Endometrium (tissue), 2 donors: ENCODE results near the gene FMNL1.
"Not testable (repeated sequence)": the region's sequence is repeated elsewhere in the genome, so short reads cannot be mapped to it uniquely, and the experiment has no call there.

Source experiments
- FAIRE-seq: peaks from 2 replicates; lab custom pipeline; 2012; peaks lifted over from hg19 to GRCh38; lab: Jason Lieb, UNC
- donor health status: control.
- donor health status: control.

Gene FMNL1

DNA sequence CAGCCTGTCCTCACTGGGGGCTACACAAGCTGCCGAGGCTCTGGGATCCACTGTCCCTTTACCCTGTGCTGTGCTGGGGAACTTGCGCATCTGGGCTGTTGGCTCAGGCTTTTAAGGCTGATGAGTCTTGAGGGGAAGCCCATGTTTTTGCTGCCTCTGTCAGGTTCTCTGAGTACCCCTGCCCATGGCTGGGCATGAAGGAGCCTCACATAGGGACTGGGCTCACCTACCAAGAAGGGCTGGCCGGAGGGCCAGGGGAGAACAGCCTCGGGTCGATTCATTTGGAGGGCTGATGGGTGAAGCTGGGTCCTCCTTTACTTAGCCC, 14.6 kb downstream of the FMNL1 start:
- no peak for FAIRE-seq

DNA sequence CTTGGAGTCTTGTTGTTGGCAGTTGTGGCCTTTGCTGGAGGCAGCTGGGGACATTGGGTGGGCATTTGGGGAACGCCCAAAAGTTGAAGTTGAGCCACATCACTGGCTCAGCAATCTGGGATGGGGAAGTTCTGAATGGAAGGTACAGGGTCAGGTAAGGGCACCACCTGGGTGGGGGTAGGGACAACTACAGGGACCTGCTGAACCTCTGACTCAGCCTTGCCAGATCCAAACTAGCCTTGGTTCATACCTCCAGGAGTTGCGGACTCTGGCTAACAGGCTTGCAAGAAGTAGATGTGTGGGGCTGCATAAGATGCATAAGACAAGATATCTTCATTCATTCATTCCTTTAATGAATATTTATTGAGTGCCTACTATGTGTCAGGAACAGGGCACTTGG, 16.0 kb downstream of the FMNL1 start:
- FAIRE-seq: no peak

DNA sequence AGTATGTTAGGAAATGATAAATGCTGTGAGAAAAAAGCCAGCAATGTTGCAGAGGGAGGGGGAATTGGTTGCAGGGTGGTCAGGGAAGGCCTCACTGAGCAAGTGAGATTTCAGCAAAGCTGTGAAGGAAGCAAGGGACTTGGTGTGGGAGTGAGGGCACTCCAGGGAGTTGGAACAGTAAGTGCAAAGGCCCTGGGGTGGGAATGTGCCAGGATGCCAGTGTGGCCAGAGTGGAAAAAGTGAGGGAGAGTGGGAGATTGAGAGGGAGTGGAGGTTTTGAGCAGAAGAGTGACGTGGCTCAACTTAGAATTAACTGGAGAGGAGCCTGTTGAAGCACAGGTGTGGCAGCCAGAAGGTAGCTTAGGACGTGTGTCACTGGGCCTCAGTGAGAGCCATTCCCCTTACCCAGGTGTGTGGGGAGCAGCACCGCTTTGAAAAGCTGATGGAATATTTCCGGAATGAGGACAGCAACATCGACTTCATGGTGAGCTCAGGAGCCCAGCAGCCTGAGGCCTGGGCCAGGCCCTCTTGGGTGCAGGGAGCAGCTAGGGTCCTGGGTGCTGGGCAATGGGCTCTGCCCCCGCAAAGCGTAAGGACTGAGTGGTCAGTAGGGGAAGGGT, 16.6 kb downstream of the FMNL1 start:
- no peak for FAIRE-seq

DNA sequence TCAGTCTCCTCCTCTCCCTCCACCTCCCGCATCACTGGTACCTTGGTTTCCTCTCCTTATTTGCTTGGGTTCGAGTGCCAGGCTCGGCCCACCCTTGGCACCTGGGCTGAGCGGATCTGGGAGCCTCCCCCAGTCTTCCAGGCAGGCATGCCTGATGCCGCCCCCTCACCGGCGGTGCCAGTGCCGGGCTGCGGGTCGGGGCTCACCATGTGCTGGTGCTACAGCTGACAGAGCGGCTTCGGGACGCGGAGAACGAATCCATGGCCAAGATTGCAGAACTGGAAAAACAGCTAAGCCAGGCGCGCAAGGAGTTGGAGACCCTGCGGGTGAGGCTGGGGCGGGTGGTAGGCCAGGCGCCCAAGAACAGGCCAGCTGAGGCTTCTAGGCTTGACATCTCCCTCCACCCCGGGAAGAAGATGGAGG, 19.2 kb downstream of the FMNL1 start:
- FAIRE-seq: no peak

DNA sequence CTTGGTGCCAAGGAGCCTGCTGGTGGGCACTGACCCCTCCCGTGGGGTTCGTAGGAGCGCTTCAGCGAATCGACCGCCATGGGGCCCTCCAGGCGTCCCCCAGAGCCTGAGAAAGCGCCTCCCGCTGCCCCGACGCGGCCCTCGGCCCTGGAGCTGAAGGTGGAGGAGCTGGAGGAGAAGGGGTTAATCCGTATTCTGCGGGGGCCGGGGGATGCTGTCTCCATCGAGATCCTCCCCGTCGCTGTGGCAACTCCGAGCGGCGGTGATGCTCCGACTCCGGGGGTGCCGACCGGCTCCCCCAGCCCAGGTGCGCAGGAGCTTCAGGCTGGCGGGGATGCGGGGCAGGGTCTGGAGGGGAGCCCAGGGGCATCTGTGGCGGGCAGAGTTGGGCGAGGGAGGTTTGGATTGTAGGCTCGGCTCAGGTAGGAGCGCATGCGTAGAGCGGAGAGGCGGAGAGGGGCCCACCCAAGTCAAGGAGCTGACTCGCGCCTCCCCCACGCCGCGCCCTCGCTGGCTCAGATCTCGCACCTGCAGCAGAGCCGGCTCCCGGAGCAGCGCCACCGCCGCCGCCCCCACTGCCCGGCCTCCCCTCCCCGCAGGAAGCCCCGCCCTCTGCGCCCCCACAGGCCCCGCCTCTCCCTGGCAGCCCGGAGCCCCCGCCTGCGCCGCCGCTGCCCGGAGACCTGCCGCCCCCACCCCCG, 19.8 kb downstream of the FMNL1 start:
- no peak for FAIRE-seq

DNA sequence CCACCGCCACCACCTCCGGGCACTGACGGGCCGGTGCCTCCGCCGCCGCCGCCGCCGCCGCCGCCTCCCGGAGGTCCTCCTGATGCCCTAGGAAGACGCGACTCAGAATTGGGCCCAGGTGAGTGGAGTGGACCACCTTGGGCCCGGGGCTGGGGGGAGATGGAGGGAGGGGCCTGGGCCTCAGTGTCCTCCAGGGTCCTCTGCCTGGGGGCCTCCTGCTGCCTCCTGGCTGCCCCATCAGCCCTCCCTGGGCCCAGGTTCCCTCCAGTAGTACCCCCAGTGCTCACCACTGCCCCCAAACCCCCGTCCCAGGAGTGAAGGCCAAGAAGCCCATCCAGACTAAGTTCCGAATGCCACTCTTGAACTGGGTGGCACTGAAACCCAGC, 20.3 kb downstream of the FMNL1 start:
- FAIRE-seq: no peak

DNA sequence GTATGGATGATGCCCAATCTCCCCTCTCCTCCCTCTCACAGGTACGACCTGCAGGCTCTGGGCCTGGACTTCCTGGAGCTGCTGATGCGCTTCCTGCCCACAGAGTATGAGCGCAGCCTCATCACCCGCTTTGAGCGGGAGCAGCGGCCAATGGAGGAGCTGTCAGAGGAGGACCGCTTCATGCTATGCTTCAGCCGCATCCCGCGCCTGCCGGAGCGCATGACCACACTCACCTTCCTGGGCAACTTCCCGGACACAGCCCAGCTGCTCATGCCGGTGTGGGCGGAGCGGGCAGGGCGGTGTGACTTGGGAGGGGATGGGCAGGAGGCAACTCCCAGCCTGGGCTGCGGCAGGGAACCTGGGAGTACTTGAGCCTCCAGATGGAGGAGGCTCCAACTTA, 22.1 kb downstream of the FMNL1 start:
- no peak for FAIRE-seq

DNA sequence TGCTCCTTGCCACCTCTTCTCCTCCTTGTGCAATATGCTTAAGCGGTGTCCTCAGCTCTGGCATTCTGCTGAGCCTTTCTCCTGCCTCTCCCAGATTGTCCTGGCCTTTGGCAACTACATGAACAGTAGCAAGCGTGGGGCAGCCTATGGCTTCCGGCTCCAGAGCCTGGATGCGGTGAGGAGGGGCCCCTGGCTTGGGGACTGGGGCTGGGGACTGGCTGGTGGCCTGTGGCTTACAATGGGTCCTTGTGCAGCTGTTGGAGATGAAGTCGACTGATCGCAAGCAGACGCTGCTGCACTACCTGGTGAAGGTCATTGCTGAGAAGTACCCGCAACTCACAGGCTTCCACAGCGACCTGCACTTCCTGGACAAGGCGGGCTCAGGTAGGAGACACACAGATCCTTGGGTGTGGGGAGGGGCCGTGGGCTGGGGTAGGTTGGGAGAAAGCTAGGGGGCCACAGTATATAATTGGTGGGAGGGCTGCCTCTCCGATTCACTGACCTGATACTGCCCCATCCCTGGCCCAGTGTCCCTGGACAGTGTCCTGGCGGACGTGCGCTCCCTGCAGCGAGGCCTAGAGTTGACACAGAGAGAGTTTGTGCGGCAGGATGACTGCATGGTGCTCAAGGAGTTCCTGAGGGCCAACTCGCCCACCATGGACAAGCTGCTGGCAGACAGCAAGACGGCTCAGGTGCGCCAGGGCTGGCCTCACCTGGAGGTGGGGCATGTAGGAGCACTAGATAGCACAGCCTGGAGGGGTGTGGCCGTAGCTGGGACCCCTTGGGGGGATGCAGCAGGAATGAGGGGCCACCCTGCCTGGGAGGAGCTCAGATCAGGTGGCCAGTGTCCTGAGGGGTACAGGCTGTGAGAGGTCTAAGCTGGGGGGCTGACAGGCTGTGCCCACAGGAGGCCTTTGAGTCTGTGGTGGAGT, 23.3 kb downstream of the FMNL1 start:
- no peak for FAIRE-seq

DNA sequence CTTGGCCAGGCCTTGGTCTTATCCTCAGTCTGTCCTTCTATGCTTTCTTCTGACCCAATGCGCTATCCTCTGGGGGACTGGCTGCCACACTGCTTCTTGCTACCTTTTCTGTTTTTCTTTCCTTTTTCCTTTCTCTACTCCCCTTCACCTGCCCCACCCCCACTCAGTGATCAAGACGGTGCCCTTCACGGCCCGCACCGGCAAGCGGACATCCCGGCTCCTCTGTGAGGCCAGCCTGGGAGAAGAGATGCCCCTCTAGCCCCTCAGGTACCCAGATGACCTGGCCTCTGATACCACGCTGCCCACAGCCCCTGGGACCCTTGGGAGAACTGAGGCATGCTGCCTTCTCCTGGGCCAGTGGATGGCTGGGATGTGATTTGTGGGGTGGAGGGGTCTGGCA, 24.7 kb downstream of the FMNL1 start:
- no peak for FAIRE-seq

DNA sequence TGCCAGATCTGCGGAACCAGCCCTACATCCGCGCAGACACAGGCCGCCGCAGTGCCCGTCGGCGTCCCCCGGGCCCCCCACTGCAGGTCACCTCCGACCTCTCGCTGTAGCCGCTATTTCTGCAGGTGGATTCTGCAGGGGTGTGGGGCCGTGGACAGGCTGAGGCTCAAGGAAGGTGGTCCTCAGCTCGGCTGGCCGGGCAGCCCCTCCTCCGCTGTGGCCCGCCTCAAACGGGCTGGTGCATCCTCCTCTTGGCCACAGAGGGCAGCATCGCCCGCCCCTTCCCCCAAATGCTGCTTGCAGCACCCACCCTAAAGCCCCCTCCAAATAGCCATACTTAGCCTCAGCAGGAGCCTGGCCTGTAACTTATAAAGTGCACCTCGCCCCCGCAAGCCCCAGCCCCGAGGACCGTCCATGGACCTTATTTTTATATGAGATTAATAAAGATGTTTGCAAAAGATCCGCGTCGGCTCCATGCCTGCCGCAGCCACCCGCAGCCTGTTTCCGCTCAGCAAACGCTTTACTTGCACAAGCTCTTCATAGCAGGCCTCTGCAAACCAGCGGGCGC, 25.3 kb downstream of the FMNL1 start:
- FAIRE-seq: no peak

DNA sequence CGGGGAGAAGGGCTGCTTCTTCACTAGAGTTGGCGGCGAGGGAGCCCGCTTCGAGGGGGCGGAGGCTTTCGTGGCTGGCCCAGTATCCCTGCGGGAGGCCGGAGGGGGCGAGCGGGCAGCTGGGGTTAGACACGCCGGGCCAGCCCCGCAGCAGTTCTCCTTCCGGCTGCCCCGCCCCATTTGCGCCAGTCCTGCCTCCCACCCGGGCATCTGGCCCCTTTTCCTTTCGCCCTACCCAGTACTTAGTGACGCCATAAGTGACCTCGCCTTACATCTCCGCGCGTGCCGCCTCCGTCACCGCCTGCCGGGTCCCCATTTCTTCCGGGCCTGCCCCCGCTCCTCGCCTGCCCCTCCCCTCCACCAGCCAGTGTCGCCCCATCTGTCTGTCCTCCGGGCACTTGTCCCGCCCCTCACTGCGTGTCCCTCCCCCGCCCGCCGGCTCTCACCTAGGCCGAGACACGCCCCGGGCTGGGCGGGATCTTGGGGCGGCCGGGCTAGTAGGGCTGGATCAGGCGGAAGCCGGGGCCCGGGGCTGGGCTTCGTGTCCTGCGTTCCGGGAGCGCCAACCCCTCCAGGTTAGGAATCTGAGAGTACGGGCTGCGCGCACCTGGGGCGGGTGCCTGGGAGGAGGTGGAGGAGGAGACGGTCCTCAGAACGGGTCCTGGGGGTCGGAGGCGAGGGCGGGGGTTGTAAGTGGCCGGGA, 25.9 kb downstream of the FMNL1 start:
- no peak for FAIRE-seq

DNA sequence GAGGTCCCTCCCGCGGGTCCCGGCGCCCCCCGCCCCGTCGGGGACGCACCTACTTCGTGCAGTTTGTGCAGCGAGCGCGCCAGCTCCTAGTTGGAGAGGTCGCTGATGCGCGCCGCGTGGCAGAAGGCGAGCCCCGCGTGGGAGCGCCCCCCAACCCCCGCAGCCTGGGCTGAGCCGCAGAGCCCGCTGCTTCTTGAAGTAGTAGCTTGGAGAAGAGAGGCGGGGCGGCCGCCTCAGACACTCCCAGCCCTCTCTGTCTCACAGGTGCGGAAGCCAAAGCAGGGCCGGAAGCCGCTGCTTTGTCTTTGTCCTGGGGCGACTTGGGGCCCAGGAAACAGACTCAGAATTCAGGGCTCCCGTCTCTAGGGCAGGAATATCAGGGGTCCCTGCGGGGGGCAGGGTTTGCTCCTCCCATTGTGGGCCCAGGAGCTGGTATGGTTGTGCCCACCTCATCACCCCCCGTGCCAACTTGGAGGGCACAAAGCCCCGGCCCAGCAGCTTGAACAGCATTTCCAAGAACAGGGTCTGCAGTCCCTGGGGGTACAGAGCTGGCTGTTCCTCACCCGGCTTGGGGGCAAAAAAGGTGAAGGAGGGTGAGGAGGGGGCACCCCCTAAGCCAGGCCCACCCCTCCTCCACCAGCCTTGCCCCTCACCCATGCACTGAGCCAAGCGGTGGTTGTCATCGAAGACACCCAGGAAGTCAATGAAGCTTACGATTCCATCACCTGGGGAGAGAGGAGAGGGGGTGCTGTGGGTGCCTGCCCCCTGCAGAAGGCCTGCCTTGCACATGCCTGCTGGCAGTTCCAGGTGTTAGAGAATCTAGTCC, 26.7 kb downstream of the FMNL1 start:
- FAIRE-seq: no peak

DNA sequence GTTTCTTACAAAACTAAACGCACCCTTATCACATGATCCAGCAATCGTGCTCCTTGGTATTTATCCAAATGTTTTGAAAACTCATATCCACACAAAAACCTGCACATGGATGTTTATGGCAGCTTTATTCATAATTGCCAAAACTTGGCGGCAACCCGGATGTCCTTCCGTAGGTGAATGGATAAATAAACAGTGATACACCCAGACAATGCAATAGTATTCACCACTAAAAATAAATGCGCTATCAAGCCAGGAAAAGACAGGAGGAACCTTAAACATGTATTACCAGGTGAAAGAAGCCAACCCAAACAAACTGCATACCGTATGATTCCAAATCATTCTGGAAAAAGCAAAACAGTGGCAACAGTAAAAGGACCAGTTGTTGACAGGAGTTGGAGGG, 30.2 kb downstream of the FMNL1 start:
- no peak for FAIRE-seq

DNA sequence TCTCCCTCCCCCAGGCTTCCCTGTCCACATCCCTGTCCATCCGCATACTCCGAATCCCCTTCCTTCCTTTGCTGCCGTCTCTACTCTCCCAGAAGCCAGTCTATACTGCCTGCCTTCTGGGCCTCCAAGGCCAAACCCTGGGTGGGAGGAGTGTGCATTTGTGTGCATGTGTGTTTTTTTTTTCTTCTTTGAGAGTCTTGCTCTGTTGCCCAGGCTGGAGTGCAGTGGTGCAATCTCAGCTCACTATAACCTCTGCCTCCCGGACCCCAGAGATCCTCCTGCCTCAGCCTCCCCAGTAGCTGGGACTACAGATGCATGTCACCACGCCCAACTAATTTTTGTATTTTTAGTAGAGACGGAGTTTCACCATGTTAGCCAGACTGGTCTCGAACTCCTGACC, 31.6 kb downstream of the FMNL1 start:
- FAIRE-seq: not testable (repeated sequence)

DNA sequence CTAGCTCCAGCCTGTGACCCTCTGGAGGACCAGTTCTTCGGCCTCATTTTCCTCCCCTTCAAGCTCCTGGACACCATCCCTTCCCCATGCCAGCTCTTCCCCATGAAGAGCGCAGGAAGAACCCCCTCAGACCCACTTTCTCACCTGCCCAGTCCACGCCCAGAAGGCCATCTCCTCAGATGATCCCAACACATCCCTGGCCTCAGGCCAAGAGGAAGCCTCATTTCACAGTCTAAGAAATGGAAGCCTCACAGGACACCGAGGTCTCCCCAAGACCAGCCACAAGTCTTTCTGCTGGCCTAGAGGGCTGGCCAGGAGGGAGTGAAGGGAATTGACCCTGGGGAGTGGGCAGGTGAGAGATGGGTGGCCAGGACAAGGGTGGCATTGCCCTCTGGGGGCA, 32.2 kb downstream of the FMNL1 start:
- no peak for FAIRE-seq

DNA sequence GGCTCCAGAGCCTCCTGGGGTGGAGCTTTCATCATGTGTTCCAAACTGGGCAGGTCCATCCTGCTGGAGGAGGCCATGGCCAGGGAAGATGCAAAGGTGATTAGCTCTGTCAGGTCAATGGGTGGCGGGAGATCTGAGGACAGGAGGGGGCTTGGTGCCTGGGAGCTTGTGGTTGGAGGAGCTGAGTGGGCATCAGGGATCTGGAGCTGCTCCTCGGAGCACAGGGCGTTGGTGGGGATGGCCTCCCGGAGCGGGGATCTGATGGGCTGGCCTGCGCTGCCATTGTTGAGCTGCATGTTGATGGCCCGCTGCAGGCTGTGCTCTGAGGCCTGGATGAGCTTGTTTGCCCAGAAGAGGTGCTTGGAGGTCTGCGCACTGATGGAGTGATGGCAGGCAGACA, 33.7 kb downstream of the FMNL1 start:
- no peak for FAIRE-seq

DNA sequence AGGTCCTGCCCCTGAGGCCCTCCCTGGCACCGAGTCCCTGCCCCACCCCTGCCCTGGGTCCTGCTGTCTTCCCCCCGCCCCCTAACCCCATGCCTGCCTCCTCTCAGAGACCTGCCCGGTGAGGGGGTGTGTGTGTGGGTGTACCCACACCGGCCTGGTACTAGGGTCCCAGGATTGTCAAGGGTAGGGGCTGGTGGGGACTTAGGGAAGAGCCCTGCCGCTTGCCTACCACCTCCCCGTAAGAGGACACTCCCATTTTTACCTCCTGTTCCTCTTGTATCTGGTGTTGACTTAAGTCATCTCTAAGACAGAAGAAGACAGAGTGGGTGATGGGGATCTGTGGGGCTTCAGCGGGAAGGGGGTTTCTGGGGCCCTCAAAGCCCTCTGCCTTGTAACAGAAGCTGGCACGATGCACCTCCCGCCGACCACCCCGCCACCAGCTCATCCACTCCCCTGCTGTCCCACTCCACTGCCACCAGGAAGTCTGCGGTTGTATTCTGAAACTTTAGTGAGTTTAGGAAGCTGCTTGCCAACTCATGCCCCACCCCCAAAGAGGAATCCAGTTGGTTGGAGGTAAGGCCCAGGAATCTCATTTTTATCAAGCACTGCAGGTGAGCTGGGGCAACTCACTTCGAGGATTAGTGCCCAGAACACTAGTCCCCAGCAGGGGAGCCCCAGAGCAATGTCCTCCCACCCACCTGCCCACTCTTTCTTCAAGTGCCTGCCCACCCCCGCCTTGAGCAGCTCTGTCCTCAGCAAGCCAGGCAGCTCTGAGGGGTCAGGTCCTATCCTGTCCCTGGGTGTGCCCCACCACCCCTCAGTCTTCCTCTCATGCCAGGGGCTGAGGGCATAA, 34.7 kb downstream of the FMNL1 start:
- no peak for FAIRE-seq

DNA sequence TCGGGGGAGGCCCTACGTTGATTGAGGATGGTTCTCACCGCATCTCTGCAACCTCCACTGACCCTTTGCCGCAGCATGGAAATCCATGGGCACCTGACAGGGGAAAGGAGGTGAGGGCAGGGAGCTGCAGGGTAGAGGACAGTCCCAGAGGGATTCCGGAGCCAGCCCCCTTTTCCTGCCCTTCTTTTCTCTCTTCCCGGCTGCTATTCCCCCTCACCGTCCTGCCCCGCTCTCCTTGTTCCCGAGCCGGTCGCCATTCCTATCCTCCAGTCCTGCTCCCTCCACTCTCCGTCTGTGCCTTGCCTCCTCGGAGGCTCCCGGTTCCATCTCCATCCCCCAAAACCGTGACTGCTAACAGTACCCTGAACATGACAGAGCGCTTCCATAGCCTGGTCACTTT, 35.4 kb downstream of the FMNL1 start:
- no peak for FAIRE-seq

DNA sequence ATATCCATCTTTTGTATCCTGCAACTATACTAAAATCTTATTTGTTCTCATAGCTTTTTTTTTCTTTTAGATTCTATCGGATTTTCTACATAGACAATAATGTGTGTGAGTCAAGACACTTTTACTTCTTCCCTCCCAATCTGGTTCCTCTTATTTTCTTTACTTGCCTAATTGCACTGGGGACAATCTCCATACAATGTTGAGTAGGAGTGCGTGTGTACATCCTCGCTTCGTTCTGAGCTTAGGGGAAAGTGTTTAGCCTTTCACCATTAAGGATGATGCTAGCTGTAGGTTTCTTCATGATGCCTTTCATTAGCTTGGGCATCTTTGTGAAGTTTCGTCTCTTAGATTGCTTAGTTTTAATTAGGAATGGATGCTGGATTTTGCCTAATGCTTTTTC, 37.3 kb downstream of the FMNL1 start:
- no peak for FAIRE-seq

DNA sequence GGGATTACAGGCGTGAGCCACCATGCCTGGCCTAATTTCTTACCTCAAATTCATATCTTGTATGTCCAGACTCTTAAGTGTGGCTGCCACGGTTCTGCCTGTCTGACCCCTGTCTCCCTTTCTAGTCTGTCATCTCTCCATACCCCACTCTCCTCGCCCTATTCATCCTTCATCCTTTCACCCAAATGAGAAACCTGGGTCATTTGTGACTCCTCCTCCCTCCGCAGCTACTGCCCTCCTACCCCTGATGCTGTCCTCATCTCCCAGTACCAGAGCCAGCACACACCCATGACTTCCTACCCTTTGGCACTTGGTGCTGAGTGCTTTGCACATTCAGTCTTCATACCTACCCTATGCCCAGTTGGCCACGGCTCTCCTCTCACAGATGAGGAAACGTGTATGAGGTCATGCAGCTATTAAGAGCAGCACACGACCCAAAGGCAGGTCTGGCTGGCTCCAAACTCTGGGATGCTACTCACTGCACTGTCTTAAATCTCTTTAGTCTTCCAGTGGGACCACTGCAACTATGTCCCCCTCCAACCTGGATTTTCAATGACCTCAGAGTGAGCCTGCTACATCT, 38.6 kb downstream of the FMNL1 start:
- FAIRE-seq: no peak
